Lung (tissue), 12 donors: ENCODE data around the gene C2orf76. TPM values are rescaled to one million over a fixed set of nuclear protein-coding genes. Genes with fewer than 3 reads are reported as not detected.
A peak's percentile ranks its signal among the peaks of the same experiment; 100 is the strongest.

Experiments
- ATAC-seq: fragments of 200-7000 bp; cut with Tn5 transposase; one replicate; pipeline ENCODE4 v1.9.1; 2020; ENCODE audit warnings: moderate number of reproducible peaks; ENCODE audit not compliant: insufficient read depth, low FRiP score
- DNase-seq, 3 donors: peaks; one replicate each; pipeline ENCODE4 v3.0.0-alpha.2; 2013 to 2017
- H3K27ac ChIP-seq, 2 donors: one replicate each; pipeline ENCODE4 v1.5.1; 2013; ENCODE audit warnings: mild to moderate bottlenecking in 2 of 2, moderate library complexity in 2 of 2, control low read depth in 1 of 2, inconsistent platforms in 1 of 2, low read depth in 1 of 2, low read length in 1 of 2
- H3K27me3 ChIP-seq, 3 donors: one replicate each; pipeline ENCODE4 v1.5.1; 2013; ENCODE audit warnings: low read length in 2 of 3; ENCODE audit not compliant: control insufficient read depth in 3 of 3, insufficient read depth in 3 of 3
- H3K36me3 ChIP-seq, 4 donors: one replicate each; pipeline ENCODE4 v1.5.1; 2013; ENCODE audit warnings: low read length in 4 of 4, mild to moderate bottlenecking in 1 of 4, moderate library complexity in 1 of 4; ENCODE audit not compliant: control insufficient read depth in 4 of 4, insufficient read depth in 4 of 4
- H3K4me1 ChIP-seq, 5 donors: one replicate each; pipeline ENCODE4 v1.5.1; 2013; ENCODE audit warnings: low read length in 5 of 5, mild to moderate bottlenecking in 2 of 5, moderate library complexity in 1 of 5; ENCODE audit not compliant: control insufficient read depth in 5 of 5, insufficient read depth in 5 of 5
- H3K4me3 ChIP-seq: one replicate; pipeline ENCODE4 v1.5.1; 2013; ENCODE audit warnings: mild to moderate bottlenecking, control low read depth, moderate library complexity
- H3K9ac ChIP-seq, 2 donors: one replicate each; pipeline ENCODE4 v1.5.1; 2013; ENCODE audit warnings: low read length in 2 of 2, control low read depth in 1 of 2; ENCODE audit not compliant: insufficient read depth in 1 of 2
- H3K9me3 ChIP-seq, 4 donors: one replicate each; pipeline ENCODE4 v1.5.1; 2013; ENCODE audit warnings: low read length in 3 of 4, mild to moderate bottlenecking in 1 of 4, moderate library complexity in 1 of 4; ENCODE audit not compliant: control insufficient read depth in 4 of 4, insufficient read depth in 3 of 4
- WGBS, 2 donors: extraction: QIAGEN DNeasy Blood & Tissue Kit; methylation state at CpG; one replicate each; pipeline ENCODE4 v1.1.7; 2013; 5-methylcytosine and 5-hydroxymethylcytosine counted together
- polyA plus RNA-seq, 2 donors: library from polyadenylated mRNA; stranded (reverse); fragments of 200-250 nt; gene quantifications; one replicate each; pipeline ENCODE4 v1.2.1, GENCODE V29; 2013
- total RNA-seq, 2 donors: library from RNA; depleted of rRNA in 1 of 2; stranded (reverse); fragments of >200 nt in 1 of 2; gene quantifications; one replicate each; pipeline ENCODE4 v1.2.1, GENCODE V29; 2014 to 2021
- TF ChIP-seq, protein P1 (sequence below): IDR thresholded peaks from 2 replicates; pipeline ENCODE4 v1.5.1; 2012; ENCODE audit warnings: mild to moderate bottlenecking; ENCODE audit errors: control extremely low read depth, extremely low read depth
- donor health status: control.
- donor health status: control.
- donor health status: Bipolar disorder and iron deficiency.
- donor health status: healthy.
- donor health status: DM: yes; HTN: yes; CAD: no.

Gene C2orf76
- total and polyA plus RNA-seq, 4 donors: 9.1 to 24.6 (median 17.3) TPM

- DNase-seq: no peak
- peaks cover 0 to 2% (median under 1%) of the 10 kb centered on the region in 4 donors for H3K9me3 ChIP-seq
- 67 to 81% methylated on average over 4 of the region's 4 CpGs for WGBS, 2 donors
- TF ChIP-seq, protein P1, sequence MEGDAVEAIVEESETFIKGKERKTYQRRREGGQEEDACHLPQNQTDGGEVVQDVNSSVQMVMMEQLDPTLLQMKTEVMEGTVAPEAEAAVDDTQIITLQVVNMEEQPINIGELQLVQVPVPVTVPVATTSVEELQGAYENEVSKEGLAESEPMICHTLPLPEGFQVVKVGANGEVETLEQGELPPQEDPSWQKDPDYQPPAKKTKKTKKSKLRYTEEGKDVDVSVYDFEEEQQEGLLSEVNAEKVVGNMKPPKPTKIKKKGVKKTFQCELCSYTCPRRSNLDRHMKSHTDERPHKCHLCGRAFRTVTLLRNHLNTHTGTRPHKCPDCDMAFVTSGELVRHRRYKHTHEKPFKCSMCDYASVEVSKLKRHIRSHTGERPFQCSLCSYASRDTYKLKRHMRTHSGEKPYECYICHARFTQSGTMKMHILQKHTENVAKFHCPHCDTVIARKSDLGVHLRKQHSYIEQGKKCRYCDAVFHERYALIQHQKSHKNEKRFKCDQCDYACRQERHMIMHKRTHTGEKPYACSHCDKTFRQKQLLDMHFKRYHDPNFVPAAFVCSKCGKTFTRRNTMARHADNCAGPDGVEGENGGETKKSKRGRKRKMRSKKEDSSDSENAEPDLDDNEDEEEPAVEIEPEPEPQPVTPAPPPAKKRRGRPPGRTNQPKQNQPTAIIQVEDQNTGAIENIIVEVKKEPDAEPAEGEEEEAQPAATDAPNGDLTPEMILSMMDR: no peak
- ATAC-seq: no peak
- H3K36me3 ChIP-seq: no peaks in the 10 kb centered on the region
- no peaks in the 10 kb centered on the region for H3K27me3 ChIP-seq
- no peak overlapping the region for H3K4me3 ChIP-seq
- H3K4me1 ChIP-seq: no peaks in the 10 kb centered on the region
- no peak overlapping the region for H3K9ac ChIP-seq
- no peak overlapping the region for H3K27ac ChIP-seq
These were observed 42.9 kb upstream of the C2orf76 start for GRCh38 chr2:119409506-119409905.

GRCh38 chr2:119408221-119408619 lies 41.6 kb upstream of the C2orf76 start:
- TF ChIP-seq, protein P1: no peak
- WGBS, 2 donors: 42 to 68% methylated on average over 5 of the region's 5 CpGs
- ATAC-seq: peak; percentile 56
- H3K36me3 ChIP-seq: no peaks in the 10 kb centered on the region
- H3K9ac ChIP-seq: no peak overlapping the region
- DNase-seq: no peak
- H3K4me1 ChIP-seq: no peaks in the 10 kb centered on the region
- no peak overlapping the region for H3K4me3 ChIP-seq
- H3K27me3 ChIP-seq: no peaks in the 10 kb centered on the region
- peaks cover 0 to 2% (median 0%) of the 10 kb centered on the region in 4 donors for H3K9me3 ChIP-seq
- peak overlapping the region in 1 of 2 donors; percentile 13 for H3K27ac ChIP-seq

- Histone ChIP-seq H3K27me3 (no peaks in the 10 kb centered on the region), H3K9ac (no peak overlapping the region), H3K27ac (no peak overlapping the region), H3K36me3 (no peaks in the 10 kb centered on the region), H3K4me3 (no peak overlapping the region), H3K4me1 (no peaks in the 10 kb centered on the region), H3K9me3 (peaks cover 0 to 2% (median 0%) of the 10 kb centered on the region in 4 donors)
- ATAC-seq (peak; percentile 82), DNase-seq (peak; percentile 62 to 81 (median 78))
- TF ChIP-seq, protein P1: peak; percentile 80
- 68 to 79% methylated on average over 7 of the region's 7 CpGs for WGBS, 2 donors
These were observed 41.0 kb upstream of the C2orf76 start for GRCh38 chr2:119407430-119408220.
